Activated CD4-positive, alpha-beta T cell treated with anti-CD3 and anti-CD28 coated beads, Interleukin-2, amount 10 ng/mL, durations not matched to agents 7 days and 5 days (primary cell): Measurements from ENCODE around the gene WDFY1. TPM values are rescaled to one million over a fixed set of nuclear protein-coding genes. Genes with fewer than 3 reads are reported as not detected.

Experiments used
- CTCF ChIA-PET: fragments of 350-600 bp; sonication (Branson Sonifier 250); formaldehyde crosslinking; loops from one replicate; lab custom pipeline; 2021; ENCODE audit warnings: antibody characterized with exemption; lab: Charles Lee
- POLR2A ChIA-PET: fragments of 350-600 bp; sonication (Branson Sonifier 250); formaldehyde crosslinking; loops from one replicate; lab custom pipeline; 2021; ENCODE audit warnings: antibody characterized with exemption; lab: Charles Lee
- DNase-seq: peaks from one replicate; pipeline ENCODE4 v3.0.0-alpha.2; 2020
- H3K27ac Mint-ChIP-seq: one replicate; pipeline ENCODE4 v1.8.0; 2021; ENCODE audit warnings: mild to moderate bottlenecking, moderate library complexity, mixed read lengths
- H3K27me3 Mint-ChIP-seq: one replicate; pipeline ENCODE4 v1.8.0; 2021; ENCODE audit warnings: mixed read lengths
- H3K36me3 Mint-ChIP-seq: one replicate; pipeline ENCODE4 v1.8.0; 2021; ENCODE audit warnings: low read depth, mixed read lengths
- H3K4me1 Mint-ChIP-seq: one replicate; pipeline ENCODE4 v1.8.0; 2021; ENCODE audit warnings: mixed read lengths
- H3K4me3 Mint-ChIP-seq: one replicate; pipeline ENCODE4 v1.8.0; 2021; ENCODE audit warnings: mild to moderate bottlenecking, moderate library complexity, mixed read lengths
- H3K9me3 Mint-ChIP-seq: one replicate; pipeline ENCODE4 v1.8.0; 2021; ENCODE audit warnings: mixed read lengths
- total RNA-seq, 2 experiments: library from RNA; stranded (reverse); gene quantifications; one replicate each; pipeline ENCODE4 v1.2.3, GENCODE V29; 2021

The WDFY1 gene
- total RNA-seq, 2 experiments from 2014 or later = 79.2 to 82.5 TPM

DNA sequence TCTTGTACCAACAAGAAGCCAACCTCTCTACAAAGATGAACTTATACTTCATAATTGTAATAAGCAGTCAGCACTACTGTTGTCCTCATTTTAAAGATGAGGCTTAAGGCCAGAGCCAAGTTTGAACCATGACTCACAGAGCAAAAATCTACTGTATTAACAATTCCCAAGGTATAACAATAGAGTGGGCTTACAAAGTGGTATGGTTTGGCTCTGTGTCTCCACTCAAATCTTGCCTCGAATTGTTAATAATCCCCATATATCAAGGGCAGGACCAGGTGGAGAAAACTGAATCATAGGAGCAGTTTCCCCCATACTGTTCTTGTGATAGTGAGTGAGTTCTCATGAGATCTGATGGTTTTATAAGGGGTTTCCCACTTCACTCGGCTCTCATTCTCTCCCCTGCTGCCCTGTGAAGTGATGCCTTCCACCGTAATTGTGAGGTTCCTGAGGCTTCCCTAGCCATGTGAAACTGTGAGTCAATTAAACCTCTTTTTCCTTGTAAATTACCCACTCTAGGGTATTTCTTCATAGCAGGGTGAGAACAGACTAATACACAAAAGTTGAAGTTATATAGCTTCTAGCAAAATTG, 31.6 kb upstream of the WDFY1 start:
- Mint-ChIP-seq H3K36me3 (no peaks in the 10 kb centered on the region), H3K27ac (no peak overlapping the region), H3K27me3 (no peaks in the 10 kb centered on the region), H3K4me3 (no peak overlapping the region), H3K4me1 (no peaks in the 10 kb centered on the region), H3K9me3 (no peaks in the 10 kb centered on the region)
- CTCF ChIA-PET = no interaction called here
- POLR2A ChIA-PET = no interaction called here
- no peak for DNase-seq

GRCh38 chr2:223973606-223974005, 28.5 kb upstream of the WDFY1 start:
- peaks cover 3% of the 10 kb centered on the region for H3K36me3 Mint-ChIP-seq
- H3K9me3 Mint-ChIP-seq = no peaks in the 10 kb centered on the region
- no peak for DNase-seq
- ChIA-PET CTCF (interaction anchor here (0.6 to 1.6 kb wide), 2 partner anchors 13 to 67 kb away, joined by 3 to 4 read pairs; no protein-coding TSS in a partner anchor), POLR2A (no interaction called here)
- H3K27ac Mint-ChIP-seq = no peak overlapping the region
- H3K4me1 Mint-ChIP-seq = peaks cover 3% of the 10 kb centered on the region
- H3K4me3 Mint-ChIP-seq = no peak overlapping the region
- H3K27me3 Mint-ChIP-seq = no peaks in the 10 kb centered on the region

DNA sequence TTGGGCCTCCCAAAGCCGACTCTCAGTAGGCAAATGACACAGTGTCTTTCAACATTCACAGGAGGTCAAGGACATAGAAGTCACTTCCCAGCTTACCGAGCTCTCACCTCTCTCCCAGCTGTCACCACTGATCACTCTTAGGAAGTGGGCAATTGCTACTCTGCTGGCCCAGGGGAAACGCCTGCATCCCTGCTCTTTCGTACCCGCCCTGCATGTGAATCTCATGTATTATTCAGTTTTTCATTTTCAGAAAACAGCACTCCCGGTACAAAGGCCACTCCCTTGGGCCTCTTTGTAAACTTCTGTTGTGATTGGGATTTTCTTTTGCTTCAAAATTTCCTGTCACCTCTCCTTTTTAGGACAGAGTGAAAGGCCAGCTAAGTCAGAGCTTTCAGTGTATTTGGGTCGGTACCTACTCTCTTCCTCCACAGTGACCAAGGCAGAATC, 27.5 kb upstream of the WDFY1 start:
- ChIA-PET CTCF (no interaction called here), POLR2A (no interaction called here)
- Mint-ChIP-seq H3K27me3 (no peaks in the 10 kb centered on the region), H3K36me3 (peaks cover 4% of the 10 kb centered on the region), H3K9me3 (no peaks in the 10 kb centered on the region), H3K4me1 (peaks cover 3% of the 10 kb centered on the region), H3K27ac (no peak overlapping the region), H3K4me3 (no peak overlapping the region)
- DNase-seq = no peak

- Mint-ChIP-seq H3K36me3 (peaks cover 10% of the 10 kb centered on the region), H3K9me3 (no peaks in the 10 kb centered on the region), H3K27me3 (no peaks in the 10 kb centered on the region), H3K4me1 (peaks cover 4% of the 10 kb centered on the region), H3K27ac (no peak overlapping the region), H3K4me3 (no peak overlapping the region)
- ChIA-PET CTCF (interaction anchor here (2.4 to 4.1 kb wide), 4 partner anchors 9 to 313 kb away, joined by 8 to 35 read pairs (median 18); no protein-coding TSS in a partner anchor), POLR2A (no interaction called here)
- no peak for DNase-seq
Measured at GRCh38 chr2:223971731-223972130, 26.6 kb upstream of the WDFY1 start.

DNA sequence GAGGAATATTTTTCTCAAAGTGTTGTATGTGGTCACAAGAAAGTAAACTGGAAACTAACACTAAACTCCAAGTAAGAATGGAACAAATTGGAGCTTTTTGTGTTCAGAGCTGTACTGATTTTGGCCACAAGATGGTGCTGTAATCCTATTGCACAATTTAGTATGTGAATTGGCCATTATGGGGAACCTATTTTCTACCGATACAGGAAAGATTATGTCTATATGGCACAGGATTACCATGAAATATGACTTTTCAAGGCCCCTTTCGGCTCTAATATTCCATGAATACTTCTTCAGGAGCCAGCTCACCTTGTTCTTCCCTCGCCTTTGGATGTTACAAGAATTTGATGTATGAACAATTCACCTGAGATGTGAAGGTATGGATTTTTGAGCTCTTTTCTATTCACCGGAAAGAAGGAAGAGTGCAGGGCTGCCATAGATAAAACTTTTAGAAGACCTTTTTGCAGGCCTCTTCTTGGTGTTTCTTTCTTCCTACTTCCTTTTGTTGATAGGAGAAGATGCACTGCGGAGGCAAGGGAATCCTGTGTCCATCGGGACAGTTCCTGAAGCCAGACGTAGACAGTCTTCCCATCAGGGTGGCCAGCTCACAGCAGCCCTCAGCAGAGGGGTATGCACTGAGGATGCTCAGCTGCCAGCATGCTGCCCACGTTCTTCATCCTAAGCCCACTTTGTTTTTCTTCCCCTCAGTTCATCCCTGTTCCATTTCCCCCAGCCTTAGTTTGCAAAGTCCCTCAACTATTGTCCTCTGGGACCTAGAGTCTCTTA, 25.4 kb upstream of the WDFY1 start:
- POLR2A ChIA-PET = interaction anchor here (0.6 kb wide), 1 partner anchor 192 kb away, joined by 4 read pairs; no protein-coding TSS in a partner anchor
- Mint-ChIP-seq H3K4me1 (peaks cover 8% of the 10 kb centered on the region), H3K36me3 (peaks cover 13% of the 10 kb centered on the region), H3K27me3 (no peaks in the 10 kb centered on the region), H3K4me3 (no peak overlapping the region), H3K27ac (no peak overlapping the region), H3K9me3 (no peaks in the 10 kb centered on the region)
- DNase-seq = peak; percentile 72
- CTCF ChIA-PET = interaction anchor here (0.5 to 4.1 kb wide), 17 partner anchors 10 to 1041 kb away, joined by 3 to 35 read pairs (median 5); partner anchors contain the start of gene MRPL44

DNA sequence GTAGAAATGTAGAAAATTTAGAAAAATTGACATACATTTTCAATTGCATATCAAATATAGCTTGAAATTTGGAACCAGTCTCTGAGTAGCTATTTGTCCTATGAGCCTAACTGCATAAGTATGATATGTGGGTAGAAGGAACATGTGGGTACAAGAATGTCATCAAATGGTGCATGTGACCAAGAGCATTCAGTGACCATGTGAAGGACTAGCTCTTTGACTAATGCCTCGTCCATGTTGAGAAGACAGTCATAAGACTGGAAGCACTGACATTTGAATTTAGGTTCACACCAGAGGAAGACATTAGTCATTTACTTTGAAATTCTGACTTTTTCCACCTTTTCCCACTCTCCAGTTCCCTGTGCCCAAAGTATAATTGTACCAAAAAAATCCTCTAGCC, 24.7 kb upstream of the WDFY1 start:
- Mint-ChIP-seq H3K4me3 (no peak overlapping the region), H3K4me1 (peaks cover 8% of the 10 kb centered on the region), H3K27me3 (no peaks in the 10 kb centered on the region), H3K36me3 (peaks cover 17% of the 10 kb centered on the region), H3K27ac (no peak overlapping the region), H3K9me3 (no peaks in the 10 kb centered on the region)
- ChIA-PET CTCF (interaction anchor here (0.9 to 4.1 kb wide), 15 partner anchors 9 to 399 kb away, joined by 3 to 35 read pairs (median 5); partner anchors contain the start of gene MRPL44), POLR2A (interaction anchor here (0.6 kb wide), 1 partner anchor 191 kb away, joined by 4 read pairs; no protein-coding TSS in a partner anchor)
- no peak for DNase-seq

- ChIA-PET CTCF (interaction anchor here (0.8 to 4.1 kb wide), 12 partner anchors 9 to 399 kb away, joined by 3 to 35 read pairs (median 6); partner anchors contain the start of gene MRPL44), POLR2A (no interaction called here)
- DNase-seq = no peak
- no peaks in the 10 kb centered on the region for H3K9me3 Mint-ChIP-seq
- H3K4me3 Mint-ChIP-seq = no peak overlapping the region
- no peaks in the 10 kb centered on the region for H3K27me3 Mint-ChIP-seq
- no peak overlapping the region for H3K27ac Mint-ChIP-seq
- peaks cover 10% of the 10 kb centered on the region for H3K4me1 Mint-ChIP-seq
- peaks cover 18% of the 10 kb centered on the region for H3K36me3 Mint-ChIP-seq
Measured at GRCh38 chr2:223969315-223969714, 24.2 kb upstream of the WDFY1 start.

DNA sequence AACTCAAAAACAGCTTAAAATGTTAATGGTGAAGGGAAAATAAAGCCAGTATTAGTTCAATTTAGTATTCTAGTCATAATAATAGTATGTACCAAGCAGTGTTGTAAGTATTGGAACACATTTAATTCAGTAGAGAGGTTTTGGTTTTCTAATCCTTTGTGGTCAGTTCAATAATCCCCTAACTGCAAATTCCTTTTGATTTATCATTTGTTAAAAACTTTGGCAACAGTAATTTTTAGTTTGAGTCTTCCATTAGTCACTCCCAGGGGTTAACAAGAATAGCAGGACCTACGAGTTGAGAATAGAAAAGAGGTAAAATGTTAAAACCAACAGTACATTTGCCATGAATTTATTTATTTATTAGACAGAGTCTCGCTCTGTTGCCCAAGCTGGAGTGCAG, 22.8 kb upstream of the WDFY1 start:
- ChIA-PET POLR2A (interaction anchor here (0.6 kb wide), 1 partner anchor 58 kb away, joined by 3 read pairs; no protein-coding TSS in a partner anchor), CTCF (interaction anchor here (1.5 to 4.1 kb wide), 2 partner anchors 38 to 317 kb away, joined by 3 to 35 read pairs; no protein-coding TSS in a partner anchor)
- DNase-seq = no peak
- no peaks in the 10 kb centered on the region for H3K9me3 Mint-ChIP-seq
- H3K36me3 Mint-ChIP-seq = peaks cover 25% of the 10 kb centered on the region
- H3K4me3 Mint-ChIP-seq = no peak overlapping the region
- H3K27me3 Mint-ChIP-seq = no peaks in the 10 kb centered on the region
- H3K27ac Mint-ChIP-seq = no peak overlapping the region
- peaks cover 15% of the 10 kb centered on the region for H3K4me1 Mint-ChIP-seq

DNA sequence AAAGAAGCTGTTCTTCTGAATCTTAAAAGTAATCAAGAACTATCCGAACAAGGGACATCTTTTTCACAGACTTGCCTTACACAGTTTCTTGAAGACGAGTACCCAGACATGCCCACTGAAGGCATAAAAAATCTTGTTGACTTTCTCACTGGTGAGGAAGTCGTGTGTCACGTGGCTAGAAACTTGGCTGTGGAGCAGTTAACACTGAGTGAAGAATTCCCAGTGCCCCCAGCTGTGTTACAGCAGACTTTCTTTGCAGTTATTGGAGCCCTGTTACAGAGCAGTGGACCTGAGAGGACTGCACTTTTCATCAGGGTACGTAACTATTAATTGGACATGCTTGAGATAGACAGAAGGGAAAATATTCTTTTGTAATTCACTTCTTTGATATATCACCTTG, 14.6 kb upstream of the WDFY1 start:
- POLR2A ChIA-PET = no interaction called here
- DNase-seq = no peak
- CTCF ChIA-PET = interaction anchor here (1.6 to 3.7 kb wide), 3 partner anchors 10 to 13 kb away, joined by 4 to 22 read pairs (median 12); no protein-coding TSS in a partner anchor
- peak overlapping the region; percentile 54 for H3K4me3 Mint-ChIP-seq
- H3K4me1 Mint-ChIP-seq = peaks cover 63% of the 10 kb centered on the region
- no peak overlapping the region for H3K27ac Mint-ChIP-seq
- H3K27me3 Mint-ChIP-seq = no peaks in the 10 kb centered on the region
- H3K9me3 Mint-ChIP-seq = no peaks in the 10 kb centered on the region
- peaks cover 38% of the 10 kb centered on the region for H3K36me3 Mint-ChIP-seq

- Mint-ChIP-seq H3K9me3 (no peaks in the 10 kb centered on the region), H3K27ac (peak within 1 kb of the TSS; percentile 89), H3K36me3 (peaks cover 33% of the 10 kb centered on the region), H3K27me3 (no peaks in the 10 kb centered on the region), H3K4me3 (peak within 1 kb of the TSS; percentile 91), H3K4me1 (peaks cover 64% of the 10 kb centered on the region)
- CTCF ChIA-PET = interaction anchor here (1.1 to 1.5 kb wide), 3 partner anchors 13 to 230 kb away, joined by 3 to 6 read pairs (median 3); no protein-coding TSS in a partner anchor
- peak; percentile 95 for DNase-seq
- POLR2A ChIA-PET = no interaction called here
Measured at GRCh38 chr2:223957092-223957851, 12.1 kb upstream of the WDFY1 start, which contains the start of gene MRPL44. MRPL44 (plus strand) TSS chr2:223957463; CDS start chr2:223957473, 10 bp downstream.

DNA sequence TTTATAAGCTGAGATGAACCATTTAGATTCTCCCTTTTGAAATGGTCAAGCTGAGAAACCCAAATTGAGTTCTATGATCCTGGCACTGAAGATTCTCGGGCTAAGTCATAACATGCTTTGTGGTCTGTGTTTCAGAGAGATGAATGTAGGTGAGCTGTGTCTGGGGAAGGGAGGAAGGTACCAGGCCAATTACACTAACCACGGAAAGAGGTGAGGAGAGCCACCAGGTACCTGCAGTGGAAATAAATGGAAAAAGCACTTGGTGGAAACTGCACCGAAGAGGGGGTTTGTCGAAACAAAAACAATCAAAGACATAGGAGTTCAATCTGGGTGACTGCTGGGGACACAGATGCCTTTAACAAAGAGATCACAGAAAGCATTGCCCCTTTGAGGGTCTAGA, 11.2 kb upstream of the WDFY1 start:
- peak overlapping the region; percentile 91 for H3K4me3 Mint-ChIP-seq
- peaks cover 61% of the 10 kb centered on the region for H3K4me1 Mint-ChIP-seq
- H3K36me3 Mint-ChIP-seq = peaks cover 25% of the 10 kb centered on the region
- CTCF ChIA-PET = interaction anchor here (0.7 to 2.4 kb wide), 4 partner anchors 13 to 60 kb away, joined by 3 to 9 read pairs (median 4); no protein-coding TSS in a partner anchor
- no peak for DNase-seq
- no peaks in the 10 kb centered on the region for H3K27me3 Mint-ChIP-seq
- H3K27ac Mint-ChIP-seq = peak overlapping the region; percentile 89
- no peaks in the 10 kb centered on the region for H3K9me3 Mint-ChIP-seq
- POLR2A ChIA-PET = interaction anchor here (0.7 to 1.3 kb wide), 2 partner anchors 11 to 24 kb away, joined by 3 to 4 read pairs; partner anchors contain the start of gene WDFY1

GRCh38 chr2:223954401-223954800, 9.3 kb upstream of the WDFY1 start:
- CTCF ChIA-PET = interaction anchor here (1.4 to 2.4 kb wide), 3 partner anchors 9 to 19 kb away, joined by 3 to 9 read pairs (median 5); partner anchors contain the start of gene WDFY1

More at GRCh38 chr2:223954401-223954800, 9.3 kb upstream of the WDFY1 start:
- POLR2A ChIA-PET = no interaction called here
- no peak for DNase-seq
- H3K27me3 Mint-ChIP-seq = no peaks in the 10 kb centered on the region
- H3K4me1 Mint-ChIP-seq = peaks cover 61% of the 10 kb centered on the region
- no peaks in the 10 kb centered on the region for H3K9me3 Mint-ChIP-seq
- no peak overlapping the region for H3K27ac Mint-ChIP-seq
- peaks cover 10% of the 10 kb centered on the region for H3K36me3 Mint-ChIP-seq
- H3K4me3 Mint-ChIP-seq = no peak overlapping the region
